SK-N-SH (cell line): Measurements from ENCODE around the gene SLC10A4. TPM values are rescaled to one million over a fixed set of nuclear protein-coding genes. Genes with fewer than 3 reads are reported as not detected.
A peak's percentile ranks its signal among the peaks of the same experiment; 100 is the strongest.

ENCODE experiments used
- CTCF ChIA-PET: fragments of 300-600, 350-600 bp; formaldehyde crosslinking; extraction: SDS; loops from one replicate; lab custom pipeline; 2021; lab: Yijun Ruan, JAX
- POLR2A ChIA-PET: fragments of 350-600 bp; sonication (Branson Sonifier 250); formaldehyde crosslinking; extraction: SDS; loops from one replicate; lab custom pipeline; 2020; ENCODE audit warnings: antibody characterized with exemption, inconsistent platforms; lab: Yijun Ruan, JAX
- DNase-seq: peaks from one replicate; pipeline ENCODE4 v3.0.0; 2012
- H2AFZ ChIP-seq: fragments of 200-600 bp; sonication (generic); 2 replicates; pipeline ENCODE4 v1.8.1; 2016; ENCODE audit warnings: antibody characterized with exemption, mild to moderate bottlenecking, low read depth
- H3F3A ChIP-seq: fragments of 200-600 bp; sonication (generic); replicated peaks from 2 replicates; pipeline ENCODE3; 2016; ENCODE audit warnings: antibody characterized with exemption, mild to moderate bottlenecking; ENCODE audit not compliant: insufficient read depth
- H3K27ac ChIP-seq, 2 experiments: fragments of 200-500 bp in 1 of 2; fragments of 200-600 bp in 1 of 2; sonication (Bioruptor generic) in 1 of 2; sonication (generic), shearing (Covaris generic) in 1 of 2; 2 replicates each; pipeline versions ENCODE4 v1.5.1 to v1.6.1; 2014 to 2016; ENCODE audit warnings: low read depth in 2 of 2, inconsistent platforms in 1 of 2, low read length in 1 of 2, mild to moderate bottlenecking in 1 of 2, mixed read lengths in 1 of 2
- H3K27me3 ChIP-seq: fragments of 200-600 bp; sonication (generic), shearing (Covaris generic); 2 replicates; pipeline ENCODE4 v1.6.1; 2016; ENCODE audit warnings: mixed run types; ENCODE audit not compliant: insufficient read depth
- H3K36me3 ChIP-seq, 2 experiments: fragments of 200-500 bp in 1 of 2; fragments of 200-600 bp in 1 of 2; sonication (Bioruptor generic) in 1 of 2; sonication (generic) in 1 of 2; replicated peaks in 1 of 2; 2 replicates each; pipeline versions ENCODE3 to v1.5.1; 2014 to 2016; ENCODE audit warnings: low read length in 1 of 2, mild to moderate bottlenecking in 1 of 2; ENCODE audit not compliant: insufficient read depth in 2 of 2, control insufficient read depth in 1 of 2
- H3K4me1 ChIP-seq, 2 experiments: fragments of 200-500 bp in 1 of 2; fragments of 200-600 bp in 1 of 2; sonication (Bioruptor generic) in 1 of 2; sonication (generic), shearing (Covaris generic) in 1 of 2; 2 replicates each; pipeline versions ENCODE4 v1.5.1 to v1.6.1; 2014 to 2016; ENCODE audit warnings: low read depth in 1 of 2, low read length in 1 of 2, mixed run types in 1 of 2; ENCODE audit not compliant: insufficient read depth in 2 of 2, control insufficient read depth in 1 of 2
- H3K4me2 ChIP-seq: fragments of 200-600 bp; sonication (generic), shearing (Covaris generic); 2 replicates; pipeline ENCODE4 v1.6.1; 2017; ENCODE audit warnings: mixed run types
- H3K4me3 ChIP-seq, 2 experiments: fragments of 200-500 bp in 1 of 2; fragments of 200-600 bp in 1 of 2; sonication (Bioruptor generic) in 1 of 2; sonication (generic), shearing (Covaris generic) in 1 of 2; 2 replicates each; pipeline versions ENCODE4 v1.5.1 to v1.8.1; 2014 to 2016; ENCODE audit warnings: low read depth in 2 of 2, inconsistent platforms in 1 of 2, low read length in 1 of 2, mild to moderate bottlenecking in 1 of 2, mixed read lengths in 1 of 2, moderate library complexity in 1 of 2
- H3K79me2 ChIP-seq: fragments of 200-600 bp; sonication (generic); 2 replicates; pipeline ENCODE4 v1.8.1; 2017; ENCODE audit warnings: mild to moderate bottlenecking; ENCODE audit not compliant: insufficient read depth
- H3K9ac ChIP-seq: fragments of 200-600 bp; sonication (generic); 2 replicates; pipeline ENCODE4 v1.6.1; 2017; ENCODE audit warnings: mixed run types
- H3K9me2 ChIP-seq: fragments of 200-600 bp; sonication (generic); 2 replicates; pipeline ENCODE4 v1.6.1; 2017; ENCODE audit warnings: mixed run types
- H3K9me3 ChIP-seq: fragments of 200-600 bp; sonication (generic); 2 replicates; pipeline ENCODE4 v1.6.1; 2017; ENCODE audit warnings: mixed run types, mild to moderate bottlenecking, moderate library complexity
- H4K20me1 ChIP-seq: fragments of 200-600 bp; sonication (generic); 2 replicates; pipeline ENCODE4 v1.6.1; 2017; ENCODE audit warnings: mild to moderate bottlenecking, mixed run types; ENCODE audit not compliant: insufficient read depth
- CHD2 ChIP-seq: fragments of 150-350 bp; IDR thresholded peaks from 2 replicates; pipeline ENCODE4 v1.6.1; 2018; ENCODE audit warnings: low read length; ENCODE audit not compliant: partially characterized antibody
- EZH2phosphoT487 ChIP-seq: fragments of 200-600 bp; sonication (generic); IDR thresholded peaks from 2 replicates; pipeline ENCODE4 v1.6.1; 2017; ENCODE audit warnings: low read depth, mixed run types, mild to moderate bottlenecking, antibody characterized with exemption, moderate library complexity, borderline replicate concordance
- GATA2 ChIP-seq: sonication (generic); formaldehyde crosslinking; IDR thresholded peaks from 2 replicates; pipeline ENCODE4 v1.5.0; 2020; ENCODE audit warnings: mild to moderate bottlenecking, missing genetic modification reagents
- MXI1 ChIP-seq: IDR thresholded peaks from 2 replicates; pipeline ENCODE4 v1.6.1; 2012; ENCODE audit warnings: mild to moderate bottlenecking, low read depth, low read length, improper control_type of control experiment
- RAD21 ChIP-seq: IDR thresholded peaks from 2 replicates; pipeline ENCODE4 v1.6.1; 2012; ENCODE audit warnings: mild to moderate bottlenecking, low read length
- REST ChIP-seq: IDR thresholded peaks from 2 replicates; pipeline ENCODE4 v1.6.1; 2012; ENCODE audit warnings: mild to moderate bottlenecking, low read depth, low read length, moderate library complexity
- RFX5 ChIP-seq: IDR thresholded peaks from 2 replicates; pipeline ENCODE4 v1.6.1; 2012; ENCODE audit warnings: mild to moderate bottlenecking, improper control_type of control experiment, low read length
- TCF12 ChIP-seq: IDR thresholded peaks from 2 replicates; pipeline ENCODE4 v1.4.0; 2012
- YY1 ChIP-seq: IDR thresholded peaks from 2 replicates; pipeline ENCODE4 v1.4.0; 2012; ENCODE audit warnings: low read depth, mild to moderate bottlenecking
- WGBS: methylation state at CpG from one replicate; pipeline ENCODE4 v1.1.6; 2017; ENCODE audit warnings: low lambda C conversion rate; 5-methylcytosine and 5-hydroxymethylcytosine counted together
- polyA plus RNA-seq, 3 experiments: library from polyadenylated mRNA; depleted of rRNA; stranded (reverse); fragments of >200 nt; gene quantifications; 2 replicates each; pipeline ENCODE4 v1.2.3, GENCODE V29; 2012
- TF ChIP-seq, protein P1 (sequence below): IDR thresholded peaks from 2 replicates; pipeline ENCODE4 v1.4.0; 2012; ENCODE audit warnings: low read depth, borderline replicate concordance

Gene SLC10A4
- polyA plus RNA-seq, 1 of the 3 experiments (the other 2 are of a cell fraction): 2.5 TPM

DNA sequence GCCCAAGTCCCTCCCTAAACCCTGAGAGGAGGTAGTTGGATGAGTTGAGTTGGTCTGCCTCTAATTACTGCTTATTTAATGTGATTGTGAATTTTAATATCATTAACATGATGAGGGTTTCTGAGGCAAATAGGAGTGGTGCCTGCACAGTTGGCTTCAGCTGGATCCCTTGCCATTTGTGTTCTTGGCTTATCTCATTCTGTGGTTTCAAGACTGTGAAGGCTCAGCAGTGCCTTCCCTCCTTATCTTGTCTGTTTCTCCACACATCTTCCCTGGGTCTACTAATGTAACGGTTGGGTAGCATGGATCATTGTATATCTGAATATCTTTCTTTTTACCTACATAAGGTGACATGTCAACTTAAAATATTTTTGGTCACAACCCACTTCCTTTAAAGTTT is 1.6 kb upstream of the SLC10A4 start:
- POLR2A ChIA-PET: interaction anchor here (0.6 kb wide), 1 partner anchor 135 kb away, joined by 3 read pairs; no protein-coding TSS in a partner anchor
- H3K4me1 ChIP-seq: peaks cover 0 to 39% of the 10 kb centered on the region in 2 experiments; a peak in 2 of 4 replicates
- no peaks in the 10 kb centered on the region for H3K9me3 ChIP-seq
- H3K27ac ChIP-seq: 0 out of 4 replicates have a peak overlapping the region, but pooled peaks of 1 of the 2 experiments have one; percentile 19
- CTCF ChIA-PET: interaction anchor here (1.0 to 2.4 kb wide), 6 partner anchors 8 to 139 kb away, joined by 3 to 6 read pairs (median 4); no protein-coding TSS in a partner anchor
- H3K27me3 ChIP-seq: no peaks in the 10 kb centered on the region
- peaks cover 9% of the 10 kb centered on the region for H3F3A ChIP-seq
- H3K4me3 ChIP-seq: no peak overlapping the region
- H4K20me1 ChIP-seq: no peaks in the 10 kb centered on the region
- H3K9ac ChIP-seq: no peak overlapping the region
- H3K4me2 ChIP-seq: no peak overlapping the region
- TF ChIP-seq, protein P1, sequence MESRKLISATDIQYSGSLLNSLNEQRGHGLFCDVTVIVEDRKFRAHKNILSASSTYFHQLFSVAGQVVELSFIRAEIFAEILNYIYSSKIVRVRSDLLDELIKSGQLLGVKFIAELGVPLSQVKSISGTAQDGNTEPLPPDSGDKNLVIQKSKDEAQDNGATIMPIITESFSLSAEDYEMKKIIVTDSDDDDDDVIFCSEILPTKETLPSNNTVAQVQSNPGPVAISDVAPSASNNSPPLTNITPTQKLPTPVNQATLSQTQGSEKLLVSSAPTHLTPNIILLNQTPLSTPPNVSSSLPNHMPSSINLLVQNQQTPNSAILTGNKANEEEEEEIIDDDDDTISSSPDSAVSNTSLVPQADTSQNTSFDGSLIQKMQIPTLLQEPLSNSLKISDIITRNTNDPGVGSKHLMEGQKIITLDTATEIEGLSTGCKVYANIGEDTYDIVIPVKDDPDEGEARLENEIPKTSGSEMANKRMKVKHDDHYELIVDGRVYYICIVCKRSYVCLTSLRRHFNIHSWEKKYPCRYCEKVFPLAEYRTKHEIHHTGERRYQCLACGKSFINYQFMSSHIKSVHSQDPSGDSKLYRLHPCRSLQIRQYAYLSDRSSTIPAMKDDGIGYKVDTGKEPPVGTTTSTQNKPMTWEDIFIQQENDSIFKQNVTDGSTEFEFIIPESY: no peak
- TF ChIP-seq TCF12 (no peak), MXI1 (no peak), RFX5 (no peak), EZH2phosphoT487 (no peak), RAD21 (no peak), CHD2 (no peak)
- H3K9me2 ChIP-seq: no peaks in the 10 kb centered on the region
- peaks cover 0 to 3% of the 10 kb centered on the region in 2 experiments for H3K36me3 ChIP-seq
- DNase-seq: no peak
- H3K79me2 ChIP-seq: no peaks in the 10 kb centered on the region
- H2AFZ ChIP-seq: no peak overlapping the region
- 95% methylated on average over 1 of the region's 1 CpG for WGBS

GRCh38 chr4:48483777-48484493 is 792 bp downstream of the SLC10A4 start:
- no peaks in the 10 kb centered on the region for H4K20me1 ChIP-seq
- no peaks in the 10 kb centered on the region for H3K9me2 ChIP-seq
- peaks cover 0 to 24% of the 10 kb centered on the region in 2 experiments; a peak in 2 of 4 replicates for H3K4me1 ChIP-seq
- H3K27me3 ChIP-seq: no peaks in the 10 kb centered on the region
- peaks cover 0 to 3% of the 10 kb centered on the region in 2 experiments for H3K36me3 ChIP-seq
- no peaks in the 10 kb centered on the region for H3K9me3 ChIP-seq
- no peaks in the 10 kb centered on the region for H3K79me2 ChIP-seq
- H3K4me2 ChIP-seq: peak overlapping the region; percentile 50; the same call in 1 of the 2 replicates
- peaks cover 14% of the 10 kb centered on the region for H3F3A ChIP-seq
- peak; percentile 79 for DNase-seq
- TF ChIP-seq GATA2 (CRISPR knock-in tag) (peak; percentile 50), REST (no peak), YY1 (no peak), MXI1 (0 out of 2 replicates have a peak, but pooled peaks have one; percentile 26)
- peak overlapping the region; percentile 90 for H2AFZ ChIP-seq
- ChIA-PET POLR2A (interaction anchor here (0.6 to 2.0 kb wide), 6 partner anchors 13 to 142 kb away, joined by 3 to 7 read pairs (median 4); partner anchors contain the start of gene SLAIN2), CTCF (interaction anchor here (0.9 to 7.9 kb wide), 11 partner anchors 11 to 142 kb away, joined by 3 to 40 read pairs (median 4); no protein-coding TSS in a partner anchor)
- H3K4me3 ChIP-seq: peak overlapping the region; percentile 54 to 59
- peak overlapping the region in 1 of 2 experiments; percentile 77; a peak in 2 of 4 replicates for H3K27ac ChIP-seq
- 23% methylated on average over 29 of the region's 66 CpGs for WGBS
- peak overlapping the region; percentile 13; the same call in 1 of the 2 replicates for H3K9ac ChIP-seq
